ENCODE measurements around the gene CRTC3.

The CRTC3 gene

DNA sequence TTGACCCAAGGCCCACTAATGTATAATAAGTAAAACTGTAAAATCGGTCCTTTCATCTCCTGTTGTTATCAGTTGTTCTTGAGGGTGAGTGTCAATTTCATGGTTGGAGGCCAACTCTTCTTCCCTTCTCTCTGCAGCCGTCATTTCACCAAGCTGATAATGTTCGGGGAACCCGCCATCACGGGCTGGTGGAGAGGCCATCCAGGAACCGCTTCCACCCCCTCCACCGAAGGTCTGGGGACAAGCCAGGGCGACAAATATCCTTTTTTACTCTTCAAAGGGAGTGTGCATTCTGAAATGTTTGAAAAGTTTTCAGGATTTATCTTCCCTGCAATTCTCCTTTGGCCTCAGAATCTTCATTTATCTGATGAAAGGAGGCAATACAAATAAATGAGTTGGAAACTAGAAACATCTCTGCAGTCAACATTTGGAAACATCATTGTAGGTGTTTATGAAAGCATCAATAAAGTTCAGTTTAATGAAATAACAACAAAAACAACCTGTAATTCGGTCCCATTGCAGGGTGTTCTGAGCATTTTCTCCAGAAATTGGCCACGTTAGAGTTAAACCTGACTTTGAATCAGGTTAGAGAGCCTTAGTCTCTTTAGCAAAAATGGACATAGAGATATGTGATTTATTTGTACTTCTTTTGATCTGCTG lies 63.9 kb downstream of the CRTC3 start:
- no peak for DNase-seq (ENCODE audit: low read depth in 3 of 3)

DNA sequence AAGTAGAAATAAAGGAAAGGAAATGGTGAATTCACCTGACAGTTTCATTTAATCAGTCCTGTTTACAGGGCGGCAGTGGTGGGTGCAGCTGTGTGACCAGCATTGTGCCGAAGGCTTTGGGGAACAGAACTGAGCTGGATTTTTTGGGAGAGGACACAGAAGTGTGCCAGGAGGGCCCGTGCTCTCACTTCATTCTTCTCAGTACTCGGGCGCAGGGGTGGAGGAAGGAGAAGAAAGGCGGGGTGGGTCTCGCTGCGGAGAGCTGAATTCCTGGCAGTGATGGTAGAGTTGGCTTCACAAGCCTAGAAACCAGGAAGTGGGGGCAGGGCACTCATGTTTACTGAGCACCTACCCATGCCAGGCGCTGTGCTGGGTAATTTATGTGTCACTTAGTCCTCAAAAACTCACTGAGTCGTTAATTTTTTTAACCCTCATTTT lies 64.6 kb downstream of the CRTC3 start:
- DNase-seq (ENCODE audit: low read depth in 3 of 3): peak; percentile 64 to 87 (median 81)

DNA sequence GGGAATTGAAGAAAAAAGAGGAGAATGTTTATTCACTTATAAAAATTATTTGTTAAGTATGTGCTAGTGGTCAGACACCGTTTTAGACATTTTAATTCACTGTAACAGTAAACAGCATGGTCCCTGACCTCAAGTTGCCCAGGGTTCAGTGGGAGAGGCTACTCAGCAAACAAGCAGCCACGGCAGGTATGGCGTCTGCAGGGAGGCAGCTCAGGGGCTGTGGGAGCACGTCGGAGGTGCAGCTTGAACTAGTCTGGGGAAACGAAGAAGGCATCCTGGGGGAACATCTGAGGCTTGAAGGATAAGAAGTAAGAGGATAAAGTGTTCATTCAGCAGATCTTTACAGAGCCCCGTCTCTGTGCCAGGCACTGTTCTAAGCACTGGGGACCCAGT lies 66.0 kb downstream of the CRTC3 start:
- no peak for DNase-seq (ENCODE audit: low read depth in 3 of 3)

DNA sequence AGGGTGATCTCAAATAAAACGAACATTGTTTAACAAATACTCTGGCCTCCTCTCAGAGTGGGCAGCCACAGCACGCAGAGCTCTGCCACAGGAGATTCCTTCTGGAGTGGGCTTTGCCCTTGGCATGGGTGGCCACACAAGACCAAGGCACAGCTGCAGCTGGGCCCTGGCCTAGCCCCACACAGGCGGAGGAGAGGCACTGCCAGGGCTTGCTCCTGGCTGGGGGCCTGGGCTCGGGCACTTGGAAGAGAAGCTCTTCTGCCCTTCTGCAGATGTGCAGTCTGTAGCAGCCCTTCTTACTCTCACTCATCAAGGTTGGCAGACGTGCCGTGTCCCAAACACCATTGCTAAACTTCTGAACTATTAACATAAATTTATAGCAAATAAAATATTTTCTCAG lies 67.2 kb downstream of the CRTC3 start:
- no peak for DNase-seq (ENCODE audit: low read depth in 3 of 3)

DNA sequence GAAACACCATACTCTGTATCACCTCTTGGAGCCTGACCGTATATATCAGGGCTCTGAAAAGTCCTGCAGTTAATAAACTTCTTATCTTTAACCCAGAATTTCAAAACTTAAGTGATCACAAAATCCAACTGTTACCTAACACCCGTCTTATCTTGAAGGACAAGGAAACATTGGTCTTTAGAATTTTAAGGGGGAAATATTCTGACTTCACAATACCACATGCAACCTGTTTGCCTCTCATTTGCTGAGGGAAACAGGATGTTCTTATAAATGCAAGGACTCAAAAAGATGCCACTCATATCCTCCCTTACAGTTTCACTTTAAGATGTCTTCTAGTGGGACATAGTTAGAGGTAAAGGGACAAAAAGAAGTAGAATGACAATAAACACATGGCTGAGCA lies 67.9 kb downstream of the CRTC3 start:
- no peak for DNase-seq (ENCODE audit: low read depth in 3 of 3)

DNA sequence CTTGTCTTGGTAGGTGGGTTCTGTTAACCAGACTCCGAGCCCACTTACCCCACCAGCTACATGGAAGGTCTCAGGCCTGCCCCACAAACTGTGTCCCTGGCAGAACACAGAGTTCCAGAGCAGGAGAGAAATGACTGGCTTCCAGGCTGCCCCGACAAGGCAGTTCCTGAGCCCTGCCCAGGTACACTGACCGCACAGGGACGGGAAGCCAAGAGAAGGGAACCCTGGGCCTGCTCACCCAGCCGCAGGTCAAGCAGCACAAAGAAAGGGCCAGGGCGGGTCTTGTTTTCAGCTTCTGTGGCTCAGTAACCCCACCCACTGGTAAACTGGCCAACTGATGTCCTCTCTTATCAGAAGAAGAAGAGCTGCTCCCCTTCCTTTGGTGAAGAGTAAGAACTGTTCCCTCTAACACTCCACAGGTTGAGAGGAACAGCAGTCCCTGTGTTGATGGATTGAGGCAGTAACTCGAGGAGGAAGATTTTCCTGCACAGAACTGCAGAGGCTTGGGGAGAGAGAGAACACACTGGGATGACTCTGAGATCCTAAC lies 68.4 kb downstream of the CRTC3 start:
- DNase-seq (ENCODE audit: low read depth in 3 of 3): no peak

DNA sequence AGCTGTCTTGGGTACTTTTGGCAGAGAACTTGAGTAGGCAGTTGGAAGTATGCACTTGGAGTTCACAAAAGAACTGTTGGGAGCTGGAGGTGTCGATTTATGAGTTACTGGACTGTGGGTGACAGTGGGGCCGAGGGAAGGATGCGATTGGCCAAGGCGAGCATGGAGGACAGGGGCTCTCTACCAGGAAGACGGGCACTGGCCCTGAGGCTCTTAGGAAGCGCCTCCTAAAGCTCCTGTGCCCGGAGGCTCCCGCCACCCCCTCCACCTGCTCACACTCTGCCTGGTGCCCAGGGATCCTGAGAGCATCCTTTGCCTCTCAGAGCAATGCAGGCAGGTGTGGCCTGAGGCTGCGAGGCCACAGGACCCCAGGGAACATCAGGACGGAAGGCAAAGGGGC lies 69.0 kb downstream of the CRTC3 start:
- no peak for DNase-seq (ENCODE audit: low read depth in 3 of 3)

DNA sequence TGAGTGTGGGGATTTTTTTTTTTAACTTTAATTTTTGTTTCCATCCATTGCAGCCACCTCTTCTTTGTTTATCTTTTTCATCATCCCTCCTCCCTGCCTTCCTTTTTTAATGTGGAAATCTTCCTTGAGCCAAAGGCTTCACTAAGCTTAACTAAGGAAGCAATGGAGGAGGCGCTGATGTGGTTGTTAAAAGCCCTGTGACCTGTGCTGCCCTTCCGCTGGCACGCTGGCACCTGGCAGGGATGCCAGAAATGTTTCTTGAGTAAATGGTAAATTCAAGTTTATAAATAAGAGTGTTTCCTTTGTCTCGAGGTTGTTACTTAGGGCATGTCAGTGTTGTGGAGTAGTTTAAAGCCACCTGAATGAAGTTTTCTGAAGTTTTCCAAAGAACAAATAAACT lies 69.4 kb downstream of the CRTC3 start:
- DNase-seq (ENCODE audit: low read depth in 3 of 3): no peak

DNA sequence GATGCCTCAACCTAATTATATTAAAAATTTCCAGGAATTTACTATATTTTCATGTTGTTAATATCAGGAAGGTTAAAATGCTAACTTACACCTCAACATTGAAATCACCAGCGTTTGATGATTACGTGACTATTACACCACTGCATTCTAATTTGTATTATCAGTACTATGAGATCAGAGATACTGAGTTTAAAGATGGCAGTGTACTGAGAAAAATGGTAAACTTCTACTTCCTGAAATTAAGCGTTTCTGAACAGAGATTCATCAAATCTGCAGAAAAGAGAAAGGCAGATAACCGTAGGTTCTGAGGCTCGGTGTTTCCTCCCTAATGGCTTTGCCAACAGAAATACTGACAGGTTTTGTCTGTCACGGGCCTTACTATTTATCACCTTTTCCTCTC lies 69.9 kb downstream of the CRTC3 start:
- DNase-seq (ENCODE audit: low read depth in 3 of 3): no peak

DNA sequence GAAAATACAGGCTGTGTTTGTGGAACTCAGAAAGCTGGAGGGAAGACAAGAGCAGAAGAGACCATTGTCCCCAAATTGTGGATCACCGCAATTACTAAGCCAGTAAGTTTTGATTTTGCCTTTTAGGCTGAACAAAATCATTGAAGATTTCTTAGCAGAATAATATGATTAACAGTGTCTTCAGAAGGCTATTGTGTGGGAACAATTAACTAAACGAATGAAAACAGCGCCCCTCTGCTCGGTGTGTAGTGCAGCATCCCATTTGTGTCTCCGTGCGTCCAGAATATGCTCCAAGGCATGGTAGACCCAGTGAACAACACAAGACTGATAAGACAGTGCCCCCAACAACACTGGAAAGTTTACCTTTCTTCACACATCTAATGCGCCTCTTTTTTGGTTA lies 71.2 kb downstream of the CRTC3 start:
- DNase-seq (ENCODE audit: low read depth in 3 of 3): no peak

DNA sequence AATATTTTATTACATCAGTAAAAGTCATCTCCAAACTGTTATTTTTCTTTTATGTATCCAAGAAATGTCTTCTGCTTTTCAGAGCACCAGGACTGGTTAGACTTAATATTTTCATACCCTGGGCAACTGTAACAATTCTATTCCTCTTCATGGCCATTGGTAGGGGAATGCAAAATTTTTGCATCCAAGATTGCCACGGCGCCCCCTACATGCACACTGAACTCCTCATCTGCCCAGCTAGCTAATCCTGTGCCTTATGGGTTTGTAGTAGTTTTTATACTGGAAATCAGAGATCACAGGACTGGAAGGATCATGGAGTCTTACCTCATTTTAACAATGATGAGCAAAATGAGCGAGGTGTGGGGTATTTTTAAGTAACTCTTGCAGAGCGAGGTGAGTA lies 74.2 kb downstream of the CRTC3 start:
- DNase-seq (ENCODE audit: low read depth in 3 of 3): no peak

DNA sequence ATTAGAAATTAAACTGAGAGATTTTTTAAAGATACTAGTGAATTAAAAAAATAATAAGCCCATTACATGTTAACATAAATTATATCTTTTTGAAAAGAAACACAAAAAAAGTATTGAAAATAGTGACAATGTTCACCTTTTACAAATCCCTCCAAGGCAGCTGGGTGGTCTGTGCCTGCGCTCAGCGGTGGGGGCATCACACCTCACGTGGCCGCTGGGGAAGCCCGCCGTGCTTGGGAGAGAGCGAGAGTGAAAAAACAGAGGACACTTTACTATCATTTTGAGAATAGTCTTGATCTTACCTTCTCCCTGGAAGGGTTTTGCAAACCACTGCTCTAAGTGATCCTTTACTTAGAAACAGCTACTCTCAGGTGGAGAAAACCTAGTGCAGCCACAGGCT lies 76.9 kb downstream of the CRTC3 start:
- no peak for DNase-seq (ENCODE audit: low read depth in 3 of 3)

DNA sequence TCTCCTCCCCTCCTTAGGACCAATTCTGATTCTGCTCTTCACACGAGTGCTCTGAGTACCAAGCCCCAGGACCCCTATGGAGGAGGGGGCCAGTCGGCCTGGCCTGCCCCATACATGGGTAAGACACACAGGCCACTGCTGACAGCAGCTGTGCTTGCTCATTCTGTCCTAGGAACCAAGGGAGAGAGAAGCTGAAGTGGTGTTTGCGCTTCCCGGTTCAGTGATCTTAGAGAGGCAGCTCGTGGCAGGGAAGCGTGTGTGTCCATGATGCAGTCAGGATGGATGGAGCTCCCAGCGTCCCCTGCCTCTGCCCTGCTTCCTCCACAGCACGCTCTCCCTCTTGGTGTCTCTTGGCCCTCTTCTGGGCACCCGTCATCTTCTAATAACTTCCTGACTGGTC lies 77.6 kb downstream of the CRTC3 start:
- no peak for DNase-seq (ENCODE audit: low read depth in 3 of 3)

DNA sequence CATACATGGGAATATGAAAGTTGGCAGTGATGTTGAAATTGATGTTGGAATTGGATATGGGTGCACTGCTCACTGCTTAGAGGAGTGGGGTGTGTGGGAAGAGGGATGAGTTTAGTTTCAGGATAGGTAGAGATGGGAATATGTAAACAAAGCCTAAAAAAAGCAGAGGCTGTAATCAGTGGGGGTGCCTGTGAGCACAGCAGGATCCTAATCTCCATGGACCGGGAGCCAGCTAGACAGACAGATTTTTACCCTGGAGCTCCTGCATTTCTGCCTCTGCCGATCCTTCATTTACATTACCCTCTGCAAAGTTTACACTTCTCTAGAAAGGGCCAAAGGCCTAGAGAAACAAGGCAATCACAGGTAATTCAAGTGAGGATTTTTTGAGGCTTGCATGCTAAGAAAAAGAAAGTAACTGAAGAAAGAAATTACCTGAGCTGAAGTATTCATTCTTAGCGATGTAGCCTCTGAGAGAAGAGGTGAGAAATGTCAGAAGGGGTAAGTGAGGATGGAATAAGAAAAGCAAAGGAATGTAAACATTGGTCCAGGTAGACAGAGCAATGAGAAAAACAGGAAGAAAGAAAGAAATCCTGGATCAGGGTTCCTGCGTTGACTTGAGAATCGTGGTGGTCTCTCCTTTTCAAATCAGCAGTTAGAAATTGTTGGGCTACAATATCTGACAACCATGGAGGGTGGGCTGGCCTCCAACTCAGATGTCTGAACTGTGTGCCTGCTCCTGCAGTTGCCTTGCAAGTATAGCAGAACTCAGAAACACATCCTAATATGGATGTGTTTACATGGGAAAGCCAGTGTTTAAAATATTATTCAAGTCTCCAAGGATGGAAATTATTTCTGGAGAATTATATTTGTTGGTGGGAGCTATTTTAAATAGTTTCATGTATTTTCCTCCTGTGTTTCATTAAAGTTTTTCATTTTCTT lies 79.8 kb downstream of the CRTC3 start:
- no peak for DNase-seq (ENCODE audit: low read depth in 3 of 3)

DNA sequence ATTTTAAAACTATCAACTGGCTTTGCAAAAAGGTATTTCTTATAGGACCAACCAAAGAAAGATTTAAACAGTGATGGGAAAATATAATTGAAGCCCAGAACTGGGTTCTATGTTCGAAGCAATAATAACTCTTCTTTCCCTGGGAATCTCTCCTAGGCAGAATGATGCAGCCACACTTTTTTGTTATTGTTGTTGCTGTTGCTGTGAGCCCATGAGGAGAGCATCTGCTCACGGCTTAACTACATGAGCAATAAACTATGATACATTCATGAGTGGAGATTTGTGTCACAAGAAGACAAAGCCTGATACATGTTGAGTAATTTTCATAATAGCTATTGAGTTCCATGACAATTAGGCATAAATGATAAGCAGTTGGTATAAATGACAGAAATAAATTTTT lies 80.5 kb downstream of the CRTC3 start:
- no peak for DNase-seq (ENCODE audit: low read depth in 3 of 3)

DNA sequence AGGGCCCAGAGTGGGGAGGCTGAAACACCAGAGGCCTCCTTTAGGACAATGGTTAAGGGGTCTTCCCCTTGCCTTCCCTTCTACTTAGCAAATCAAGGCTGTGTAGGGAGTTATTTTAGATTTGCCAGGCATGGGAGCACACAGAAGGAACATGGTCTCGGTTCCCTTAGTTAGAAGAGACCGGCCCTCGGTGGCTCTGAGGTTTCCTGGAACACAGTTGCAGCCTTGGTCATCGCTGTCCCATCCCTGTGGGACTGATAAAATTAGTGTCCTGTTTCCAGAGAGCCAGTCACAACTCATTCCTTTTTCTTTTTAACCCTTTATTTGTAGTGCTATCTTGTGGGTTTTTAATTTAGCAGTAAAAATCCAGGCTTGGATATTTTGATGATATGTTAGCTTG lies 81.4 kb downstream of the CRTC3 start:
- DNase-seq (ENCODE audit: low read depth in 3 of 3): no peak

DNA sequence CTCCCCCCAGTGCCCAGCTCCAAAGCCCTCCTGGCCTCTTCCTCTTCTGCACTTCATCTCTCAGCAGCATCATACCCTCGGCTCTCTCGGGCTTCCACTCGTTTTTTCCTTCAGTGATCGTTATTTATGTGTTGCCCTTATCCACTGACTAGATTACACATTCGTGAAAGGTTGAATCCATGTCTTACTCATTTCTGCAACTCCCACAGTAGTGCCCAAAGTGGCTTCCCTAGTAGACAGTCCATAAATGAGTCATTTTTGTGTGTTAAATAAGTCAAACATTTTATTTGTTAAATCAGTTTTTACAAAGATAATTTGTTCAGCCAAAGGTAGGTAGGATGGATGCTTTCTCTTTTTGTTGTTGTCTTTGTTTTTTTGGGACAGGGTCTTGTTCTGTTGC lies 87.4 kb downstream of the CRTC3 start:
- DNase-seq (ENCODE audit: low read depth in 3 of 3): no peak

DNA sequence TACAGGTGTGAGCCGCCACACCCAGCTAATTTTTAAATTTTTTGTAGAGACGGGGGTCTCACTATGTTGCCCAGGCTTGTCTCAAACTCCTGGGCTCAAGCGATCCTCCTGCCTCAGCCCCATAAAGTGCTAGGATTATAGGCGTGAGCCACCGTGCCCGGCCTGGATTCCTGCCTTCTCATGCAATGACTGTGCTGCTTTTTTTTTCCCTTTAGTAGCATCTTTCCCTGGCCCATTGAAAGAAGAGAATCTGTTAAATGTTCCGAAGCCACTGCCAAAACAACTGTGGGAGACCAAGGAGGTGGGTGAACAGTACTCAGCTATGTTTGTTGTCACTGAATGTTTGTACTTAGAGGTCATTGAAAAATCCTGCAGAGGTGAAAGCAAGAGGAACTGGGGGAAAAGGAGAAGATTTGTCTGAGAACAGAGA lies 88.0 kb downstream of the CRTC3 start:
- no peak for DNase-seq (ENCODE audit: low read depth in 3 of 3)

DNA sequence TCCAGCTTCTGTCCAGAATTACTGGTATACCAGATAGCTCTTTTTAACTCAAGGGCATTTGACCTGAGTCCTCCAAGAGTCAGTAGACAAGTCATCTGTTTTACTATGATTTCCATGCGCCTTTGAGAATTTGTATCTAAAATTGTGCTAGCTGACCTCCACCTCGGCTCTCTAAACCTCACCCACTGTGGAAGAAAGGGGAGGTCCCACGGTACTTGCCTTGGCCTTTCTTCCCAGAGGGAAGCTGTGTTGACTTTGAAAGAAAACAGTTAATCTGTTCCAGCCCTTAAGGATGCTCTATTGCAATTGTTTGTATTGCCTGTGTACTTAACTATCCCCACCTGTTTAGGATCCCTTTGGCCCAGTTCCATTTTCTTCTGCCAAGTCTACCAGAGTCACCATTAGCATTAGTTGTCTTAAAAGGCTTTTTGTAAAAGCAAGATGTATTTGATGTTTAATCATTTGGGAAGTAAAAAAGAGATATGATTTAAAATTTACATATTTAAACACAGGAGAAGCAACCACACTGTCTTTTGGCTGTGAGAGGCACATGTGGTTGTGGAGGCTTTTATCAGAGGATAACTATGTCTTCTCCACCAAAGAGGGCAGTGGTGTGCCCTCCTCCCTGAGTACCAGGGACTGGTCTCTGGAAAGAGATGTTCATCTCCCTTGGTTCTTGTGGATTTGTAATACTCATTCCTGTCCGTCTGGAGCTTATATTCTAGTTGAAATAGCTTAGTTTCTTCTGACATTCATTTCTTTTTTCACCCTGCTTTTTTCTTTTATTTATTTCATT lies 88.8 kb downstream of the CRTC3 start:
- no peak for DNase-seq (ENCODE audit: low read depth in 3 of 3)

DNA sequence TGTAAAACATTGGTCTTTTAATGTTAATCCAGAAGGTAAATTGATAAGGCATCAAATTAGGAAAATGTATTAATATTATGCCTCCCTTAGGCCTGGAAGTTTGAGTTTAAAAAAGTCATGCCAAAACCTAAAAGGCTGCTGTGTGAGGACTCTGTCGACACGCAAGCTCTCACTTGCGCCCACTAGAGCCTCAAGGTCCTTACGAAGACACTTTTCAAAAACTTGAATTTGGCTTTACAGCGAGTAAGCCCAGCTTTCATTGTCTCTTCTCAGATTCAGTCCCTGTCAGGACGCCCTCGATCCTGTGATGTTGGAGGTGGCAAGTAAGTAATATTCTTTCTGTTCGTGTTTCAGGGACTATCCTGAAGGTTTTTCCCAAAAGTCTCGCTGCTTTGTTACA lies 89.7 kb downstream of the CRTC3 start:
- DNase-seq (ENCODE audit: low read depth in 3 of 3): no peak

DNA sequence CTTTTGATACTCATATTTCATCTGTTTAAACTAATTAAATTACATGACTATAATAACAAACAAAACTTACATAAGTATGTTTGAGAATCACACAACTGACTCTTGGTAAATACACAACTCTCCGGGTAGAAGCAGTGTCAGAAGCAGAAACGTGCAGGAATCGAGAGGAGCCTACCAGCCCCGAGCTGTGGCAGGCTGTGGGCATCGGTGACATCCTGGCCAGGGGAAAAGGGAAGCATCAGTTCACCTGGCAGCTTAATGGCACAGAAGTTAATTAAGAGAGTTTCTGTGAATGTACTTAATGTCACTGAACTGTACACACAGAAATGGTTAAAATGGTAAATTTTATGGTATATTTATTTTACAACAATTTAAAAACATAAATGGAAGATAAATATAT lies 90.2 kb downstream of the CRTC3 start:
- no peak for DNase-seq (ENCODE audit: low read depth in 3 of 3)

DNA sequence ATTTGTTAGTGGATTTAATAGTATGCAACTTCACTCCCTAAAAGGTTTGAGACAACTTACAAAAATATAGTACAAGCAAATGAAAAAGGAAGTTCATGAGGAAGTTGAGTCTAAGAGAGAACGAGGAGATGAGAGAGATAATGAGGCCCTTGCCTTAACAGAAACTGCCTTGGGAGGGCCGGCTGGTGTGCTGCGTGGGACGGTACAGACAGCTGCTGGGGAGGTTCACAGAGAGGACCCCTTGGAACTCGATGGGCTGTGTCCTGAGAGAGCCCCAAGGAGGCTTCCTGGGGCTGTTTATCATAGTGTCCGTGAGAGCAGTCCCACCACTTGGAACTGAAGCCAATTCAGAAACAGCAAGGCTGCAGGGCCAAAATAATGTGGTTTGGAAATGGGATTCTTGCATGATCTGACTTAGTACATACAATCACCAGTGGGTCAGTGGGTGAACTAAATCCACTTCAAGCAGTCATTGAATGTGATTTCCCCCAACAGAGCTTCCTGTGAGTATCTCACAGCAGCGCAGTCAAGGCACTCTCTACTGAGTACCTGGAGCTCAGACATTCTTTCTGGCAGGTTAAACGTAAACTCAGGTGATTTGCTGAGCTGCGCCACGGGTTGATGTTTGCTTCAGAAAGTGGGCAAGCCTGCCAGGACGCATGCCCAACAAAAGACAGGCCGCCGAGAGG lies 90.8 kb downstream of the CRTC3 start:
- no peak for DNase-seq (ENCODE audit: low read depth in 3 of 3)

Data from stimulated activated CD4-positive, alpha-beta T cell treated with anti-CD3 and anti-CD28 coated beads, TNF-alpha, amount 100 ng/mL, for 48 hours (primary cell).